ENCODE measurements around the gene GALNT15.

The GALNT15 gene

DNA sequence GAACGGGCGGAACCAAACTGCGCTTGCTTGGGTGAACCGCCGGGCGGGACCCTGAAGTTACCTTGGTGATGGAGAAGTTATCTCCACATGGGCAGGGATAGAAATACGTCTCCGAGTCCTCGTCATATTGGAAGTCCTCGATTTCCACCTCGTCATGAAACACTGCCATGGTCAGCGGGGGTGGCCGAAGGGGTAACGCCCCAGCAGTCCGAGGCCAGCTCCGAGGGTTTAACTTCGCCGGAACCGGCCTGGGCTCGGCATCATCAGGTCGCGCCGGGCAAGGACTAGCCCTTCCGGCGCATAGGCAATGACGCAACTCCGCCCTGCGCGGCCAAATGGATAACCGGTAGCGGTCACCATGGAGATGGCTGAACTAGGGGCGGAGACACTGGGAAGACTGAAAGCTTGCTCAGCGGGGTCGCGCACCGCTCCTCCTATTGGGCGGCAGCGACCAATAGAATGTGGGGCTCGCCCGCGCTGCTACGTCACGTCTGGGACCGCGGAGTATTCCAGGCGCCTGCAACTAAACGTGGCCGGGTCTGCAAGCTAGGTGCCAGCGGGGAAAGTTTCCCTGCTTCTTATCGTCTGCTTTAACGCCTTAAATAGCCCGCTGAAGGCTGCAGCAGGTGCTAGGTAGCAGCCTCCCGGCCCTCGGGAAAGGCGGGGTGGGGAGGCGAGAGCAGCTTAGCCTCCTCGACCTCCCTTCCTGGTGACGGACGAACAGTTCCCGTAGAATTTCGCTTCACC lies 90.4 kb downstream of the GALNT15 start, which contains the start of the genes DPH3 and OXNAD1:
TSS of gene DPH3 (minus strand) at position 236 of the 747 bp plus-strand sequence. CDS start at position 169, 67 bp downstream.
TSS of gene OXNAD1 (plus strand) at position 505 of the 747 bp plus-strand sequence. CDS start 5,741 bp downstream, outside the sequence.
- peak within 1 kb of the TSS; percentile 77 for H3K4me3 ChIP-seq
- DNase-seq (ENCODE audit: low spot score in 2 of 2), result peak; percentile 97 to 99
- in situ Hi-C loops (cut with MboI; ENCODE audit: low sequenced_read_pairs), result no loop called here
- peaks cover 20% of the 10 kb centered on the region for H3K36me3 ChIP-seq (replicated peaks)
- no peaks in the 10 kb centered on the region for H3K27me3 ChIP-seq (ENCODE audit: low read depth)
- no peaks in the 10 kb centered on the region for H3K9me3 ChIP-seq
- H3K4me1 ChIP-seq, result peaks cover 12% of the 10 kb centered on the region

GRCh38 chr3:16265455-16265786 lies 90.9 kb downstream of the GALNT15 start:
- in situ Hi-C loops (cut with MboI; ENCODE audit: low sequenced_read_pairs), result no loop called here
- no peak for DNase-seq (ENCODE audit: low spot score in 2 of 2)
- H3K27me3 ChIP-seq (ENCODE audit: low read depth), result no peaks in the 10 kb centered on the region

GRCh38 chr3:16266714-16267113 lies 92.2 kb downstream of the GALNT15 start:
- peaks cover 19% of the 10 kb centered on the region for H3K36me3 ChIP-seq (replicated peaks)
- no peaks in the 10 kb centered on the region for H3K27me3 ChIP-seq (ENCODE audit: low read depth)
- in situ Hi-C loops (cut with MboI; ENCODE audit: low sequenced_read_pairs), result no loop called here
- H3K4me1 ChIP-seq, result peaks cover 12% of the 10 kb centered on the region
- DNase-seq (ENCODE audit: low spot score in 2 of 2), result no peak
- no peak overlapping the region for H3K4me3 ChIP-seq
- H3K9me3 ChIP-seq, result no peaks in the 10 kb centered on the region

More at GRCh38 chr3:16265455-16265786, 90.9 kb downstream of the GALNT15 start:
- Histone ChIP-seq H3K9me3 (no peaks in the 10 kb centered on the region), H3K4me1 (peaks cover 12% of the 10 kb centered on the region), H3K4me3 (peak overlapping the region; percentile 77), H3K36me3 (replicated peaks) (peaks cover 15% of the 10 kb centered on the region)

DNA sequence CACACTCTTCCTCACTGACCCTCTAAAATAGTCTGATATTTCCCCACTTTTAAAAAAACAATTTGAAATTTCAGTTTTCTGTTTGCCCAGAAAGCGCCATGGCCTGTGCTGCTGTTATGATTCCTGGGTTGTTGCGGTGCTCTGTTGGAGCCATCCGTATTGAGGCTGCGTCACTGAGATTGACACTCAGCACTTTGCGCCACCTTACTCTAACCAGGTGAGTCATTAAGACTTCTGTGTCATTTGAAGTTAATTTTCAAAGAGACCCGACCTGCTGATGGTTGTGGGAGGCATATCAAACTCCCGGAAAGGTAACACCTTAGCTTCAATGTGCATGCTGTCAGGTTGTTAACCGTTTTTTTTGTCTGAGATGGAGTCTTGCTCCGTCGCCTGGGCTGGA lies 96.4 kb downstream of the GALNT15 start:
- in situ Hi-C loops (cut with MboI; ENCODE audit: low sequenced_read_pairs), result no loop called here
- H3K27me3 ChIP-seq (ENCODE audit: low read depth), result no peaks in the 10 kb centered on the region
- no peak for DNase-seq (ENCODE audit: low spot score in 2 of 2)
- H3K9me3 ChIP-seq, result no peaks in the 10 kb centered on the region
- no peak overlapping the region for H3K4me3 ChIP-seq
- peaks cover 9% of the 10 kb centered on the region for H3K4me1 ChIP-seq
- H3K36me3 ChIP-seq (replicated peaks), result peaks cover 42% of the 10 kb centered on the region

- no peaks in the 10 kb centered on the region for H3K27me3 ChIP-seq (ENCODE audit: low read depth)
- no peak overlapping the region for H3K4me3 ChIP-seq
- peaks cover 48% of the 10 kb centered on the region for H3K36me3 ChIP-seq (replicated peaks)
- no peak for DNase-seq (ENCODE audit: low spot score in 2 of 2)
- H3K4me1 ChIP-seq, result peaks cover 4% of the 10 kb centered on the region
- in situ Hi-C loops (cut with MboI; ENCODE audit: low sequenced_read_pairs), result no loop called here
- no peaks in the 10 kb centered on the region for H3K9me3 ChIP-seq
Observed at GRCh38 chr3:16272588-16272987, 98.1 kb downstream of the GALNT15 start.

- no peaks in the 10 kb centered on the region for H3K27me3 ChIP-seq (ENCODE audit: low read depth)
- H3K4me1 ChIP-seq, result no peaks in the 10 kb centered on the region
- H3K36me3 ChIP-seq (replicated peaks), result peaks cover 60% of the 10 kb centered on the region
- no peaks in the 10 kb centered on the region for H3K9me3 ChIP-seq
- in situ Hi-C loops (cut with MboI; ENCODE audit: low sequenced_read_pairs), result no loop called here
- H3K4me3 ChIP-seq, result no peak overlapping the region
- no peak for DNase-seq (ENCODE audit: low spot score in 2 of 2)
Observed at GRCh38 chr3:16273867-16274266, 99.4 kb downstream of the GALNT15 start.

- in situ Hi-C loops (cut with MboI; ENCODE audit: low sequenced_read_pairs), result no loop called here
- Histone ChIP-seq H3K27me3 (ENCODE audit: low read depth) (no peaks in the 10 kb centered on the region), H3K36me3 (replicated peaks) (peaks cover 39% of the 10 kb centered on the region), H3K4me3 (no peak overlapping the region), H3K9me3 (no peaks in the 10 kb centered on the region), H3K4me1 (no peaks in the 10 kb centered on the region)
- no peak for DNase-seq (ENCODE audit: low spot score in 2 of 2)
Observed at GRCh38 chr3:16277471-16277870, 103.0 kb downstream of the GALNT15 start.

DNA sequence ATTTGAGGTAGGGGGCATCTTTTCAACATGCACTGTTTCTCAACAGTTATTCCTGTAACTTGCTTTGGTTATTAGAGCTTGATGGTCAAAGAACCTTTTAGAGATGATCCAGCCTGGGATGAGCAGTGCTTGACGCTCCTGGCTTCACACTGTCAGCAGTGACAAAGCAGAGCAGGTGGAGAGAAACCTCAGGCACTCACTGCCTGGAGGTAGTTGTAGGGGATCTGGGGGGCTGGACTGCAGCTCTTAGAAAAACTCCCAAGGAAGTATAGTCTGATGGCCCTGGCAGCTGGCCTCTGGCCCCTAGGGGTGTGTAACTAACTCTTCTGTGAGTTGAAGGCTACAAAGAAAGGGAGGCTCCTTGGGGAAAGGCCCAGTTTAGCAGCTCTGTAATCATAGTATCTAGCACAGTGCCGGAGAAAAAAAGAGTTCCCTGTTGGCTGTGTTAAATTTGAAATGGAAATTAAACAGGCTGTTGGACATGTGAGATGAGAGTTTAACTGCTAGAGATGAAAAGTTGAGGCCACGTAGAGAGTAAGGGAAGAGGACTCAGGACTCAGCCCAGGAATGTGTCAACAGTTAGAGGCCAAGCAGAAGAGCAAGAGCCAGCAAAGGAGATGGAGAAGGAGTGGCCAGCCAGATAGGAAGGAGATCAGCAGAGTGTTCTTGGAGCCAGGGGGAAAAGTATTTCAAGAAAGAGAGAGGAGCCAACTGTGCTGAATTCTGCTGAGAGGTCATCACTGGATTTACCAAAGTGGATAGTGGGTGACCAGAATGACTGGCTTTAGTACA lies 104.7 kb downstream of the GALNT15 start:
- in situ Hi-C loops (cut with MboI; ENCODE audit: low sequenced_read_pairs), result no loop called here
- no peak for DNase-seq (ENCODE audit: low spot score in 2 of 2)
- H3K27me3 ChIP-seq (ENCODE audit: low read depth), result no peaks in the 10 kb centered on the region
- peaks cover 35% of the 10 kb centered on the region for H3K36me3 ChIP-seq (replicated peaks)
- H3K4me1 ChIP-seq, result peaks cover under 1% of the 10 kb centered on the region; the same call in 1 of the 2 replicates
- H3K9me3 ChIP-seq, result no peaks in the 10 kb centered on the region
- H3K4me3 ChIP-seq, result no peak overlapping the region

- Histone ChIP-seq H3K4me3 (no peak overlapping the region), H3K27me3 (ENCODE audit: low read depth) (no peaks in the 10 kb centered on the region), H3K4me1 (peaks cover 5% of the 10 kb centered on the region; the same call in 1 of the 2 replicates), H3K9me3 (no peaks in the 10 kb centered on the region), H3K36me3 (replicated peaks) (peaks cover 28% of the 10 kb centered on the region)
- DNase-seq (ENCODE audit: low spot score in 2 of 2), result no peak
- in situ Hi-C loops (cut with MboI; ENCODE audit: low sequenced_read_pairs), result no loop called here
Observed at GRCh38 chr3:16280671-16281070, 106.2 kb downstream of the GALNT15 start.
